Hematopoietic multipotent progenitor cell treated with erythropoietin and hydrocortisone succinate and interleukin-3 and kit ligand, for 15 days (in vitro differentiated cells): ENCODE measurements around the gene SINHCAF.
A peak's percentile ranks its signal among the peaks of the same experiment; 100 is the strongest.
"Not testable (repeated sequence)": the region's sequence is repeated elsewhere in the genome, so short reads cannot be mapped to it uniquely, and the experiment has no call there.

Source experiments
- DNase-seq: peaks from one replicate; pipeline ENCODE4 v3.0.0-alpha.2; 2015; ENCODE audit warnings: low spot score

Gene SINHCAF

DNA sequence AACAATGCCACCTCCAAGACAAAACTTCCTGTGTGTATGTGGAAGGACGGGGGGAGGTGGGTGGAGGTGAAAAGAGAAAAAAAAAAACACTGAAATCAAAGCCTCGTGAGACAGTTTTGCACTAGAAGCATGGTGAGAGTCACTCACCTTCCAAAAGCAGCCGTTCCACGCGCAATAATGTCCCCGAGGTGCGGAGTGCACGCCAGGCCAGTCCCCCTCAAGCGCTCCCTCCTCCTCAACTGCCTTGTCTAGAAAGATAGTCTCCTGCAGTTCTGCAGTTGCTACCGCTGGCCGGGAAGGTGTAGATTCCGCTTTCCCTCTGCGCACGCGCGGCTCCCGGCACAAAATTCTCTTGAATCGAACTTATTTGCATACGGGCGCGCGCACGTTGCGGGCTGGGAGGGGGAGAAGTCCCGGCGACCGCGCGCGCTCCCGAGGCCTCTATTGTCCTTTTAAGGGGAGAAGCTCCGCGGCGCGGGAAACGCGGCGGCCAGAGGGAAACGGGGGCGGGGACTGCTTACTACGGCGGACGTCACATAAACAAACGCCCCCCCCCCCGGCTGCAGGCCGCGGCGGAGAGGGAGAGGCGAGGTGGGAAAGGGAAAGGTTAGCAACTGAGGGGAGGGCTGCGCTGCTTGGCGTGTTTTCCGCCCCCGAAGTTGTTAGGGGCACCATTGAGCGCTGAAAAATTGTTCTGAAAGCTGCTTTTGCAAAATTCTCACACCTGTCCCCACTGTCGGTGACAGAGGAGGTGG, at the start of gene SINHCAF:
Gene SINHCAF, minus strand, starts transcription at position 274 of the 755 bp plus-strand sequence. CDS start 27,946 bp downstream, outside the sequence.
- peak; percentile 94 for DNase-seq

- DNase-seq: not testable (repeated sequence)
Observed at GRCh38 chr12:31375422-31375821, 49.5 kb upstream of the SINHCAF start.

- no peak for DNase-seq
Observed at GRCh38 chr12:31371256-31371620, 45.3 kb upstream of the SINHCAF start.

- no peak for DNase-seq
Observed at GRCh38 chr12:31370531-31371255, 44.7 kb upstream of the SINHCAF start.

DNA sequence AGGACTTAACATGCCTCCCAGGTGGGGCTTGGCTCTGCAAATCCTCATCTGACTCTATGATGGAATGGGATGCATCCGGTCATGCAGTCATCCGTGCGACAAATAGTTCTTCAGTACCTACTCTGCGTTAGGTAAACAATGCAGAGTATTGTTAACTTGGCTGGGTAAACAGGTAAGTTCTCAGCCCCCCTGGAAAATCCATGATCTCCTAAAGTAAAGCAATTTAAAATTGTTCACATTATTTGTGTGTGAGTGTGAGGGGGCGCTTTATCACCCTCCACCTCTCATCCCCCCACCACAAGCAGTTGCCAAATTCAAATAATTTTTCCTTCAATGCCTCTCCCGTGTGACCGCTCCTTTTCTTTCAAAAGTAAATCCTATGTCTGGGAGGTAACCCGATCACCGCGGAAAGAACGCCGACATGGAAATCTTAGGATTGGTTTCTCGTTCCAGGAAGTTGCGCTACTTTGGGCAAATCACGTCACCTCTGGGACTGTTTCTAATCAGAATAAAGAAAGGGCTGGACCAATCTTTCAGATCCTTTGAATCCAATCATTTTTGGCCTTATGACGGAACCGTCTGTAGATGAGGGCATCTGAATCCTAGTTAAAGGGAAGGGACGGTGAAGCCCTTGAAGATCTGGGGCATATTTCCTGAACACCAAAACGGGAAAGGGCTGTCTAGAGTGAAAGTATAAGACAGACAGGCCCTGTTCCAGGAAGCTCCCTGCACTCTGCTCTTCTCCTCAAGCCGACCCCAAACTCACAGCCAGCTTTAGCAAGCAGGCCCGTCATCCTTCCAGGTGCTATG, 44.0 kb upstream of the SINHCAF start:
- DNase-seq: no peak

GRCh38 chr12:31368666-31369361, 42.9 kb upstream of the SINHCAF start:
- DNase-seq: no peak

DNA sequence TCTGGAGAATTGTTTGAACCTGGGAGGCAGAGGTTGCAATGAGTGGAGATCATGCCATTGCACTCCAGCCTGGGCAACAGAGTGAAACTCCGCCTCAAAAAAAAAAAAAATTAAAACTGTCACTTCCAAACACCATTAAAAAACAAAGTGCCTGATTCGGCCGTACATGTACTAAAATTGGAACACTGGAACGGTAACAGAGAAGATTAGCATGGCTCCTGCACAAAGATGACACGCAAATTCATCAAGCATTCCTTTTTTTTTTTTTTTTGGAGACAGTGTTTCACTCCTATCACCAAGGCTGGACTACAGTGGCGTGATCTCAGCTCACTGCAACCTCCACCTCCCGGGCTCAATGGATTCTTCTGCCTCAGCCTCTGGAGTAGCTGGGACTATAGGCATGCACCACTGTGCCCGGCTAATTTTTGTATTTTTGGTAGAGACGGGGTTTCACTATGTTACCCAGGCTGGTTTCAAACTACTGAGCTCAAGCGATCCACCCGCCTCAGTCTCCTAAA, 40.2 kb upstream of the SINHCAF start:
- DNase-seq: no peak

DNA sequence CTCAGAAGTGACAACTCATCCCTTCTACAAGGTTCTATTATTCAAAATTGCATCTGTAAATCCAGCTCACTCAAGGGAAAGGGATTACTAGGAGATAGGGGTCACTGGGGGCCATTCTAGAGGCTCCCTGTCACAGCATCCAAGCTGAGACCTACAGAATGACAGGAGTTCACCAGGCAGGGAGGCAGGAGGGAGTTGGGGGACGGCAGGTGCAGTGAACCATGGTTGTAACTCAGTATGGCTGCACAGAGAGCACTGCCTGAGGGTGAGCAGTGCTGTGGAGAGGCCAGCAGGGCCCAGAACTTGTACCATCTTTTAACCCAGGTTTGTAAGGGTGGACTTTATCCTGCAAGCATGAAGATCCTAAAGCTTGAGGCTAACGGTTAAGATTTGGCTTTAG, 37.9 kb upstream of the SINHCAF start:
- DNase-seq: no peak

DNA sequence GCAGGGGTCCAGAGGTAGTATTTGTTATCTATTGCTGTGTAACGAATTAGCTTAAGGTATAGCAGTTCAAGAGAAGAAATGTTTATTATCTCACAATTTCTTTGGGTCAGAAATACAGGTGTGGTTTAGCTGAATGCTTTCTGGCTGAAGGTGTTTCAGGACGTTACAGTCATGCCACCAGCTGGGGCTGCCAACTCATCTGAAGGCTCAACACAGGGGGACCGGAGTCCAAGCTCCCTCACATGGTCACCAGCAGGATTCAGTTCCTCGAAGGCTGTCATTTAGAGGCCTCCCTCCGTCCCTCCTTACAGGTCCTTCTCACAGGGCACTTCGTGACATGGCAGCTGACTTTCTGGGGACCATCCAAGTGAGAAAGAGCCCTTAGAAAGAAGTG, 37.5 kb upstream of the SINHCAF start:
- no peak for DNase-seq

DNA sequence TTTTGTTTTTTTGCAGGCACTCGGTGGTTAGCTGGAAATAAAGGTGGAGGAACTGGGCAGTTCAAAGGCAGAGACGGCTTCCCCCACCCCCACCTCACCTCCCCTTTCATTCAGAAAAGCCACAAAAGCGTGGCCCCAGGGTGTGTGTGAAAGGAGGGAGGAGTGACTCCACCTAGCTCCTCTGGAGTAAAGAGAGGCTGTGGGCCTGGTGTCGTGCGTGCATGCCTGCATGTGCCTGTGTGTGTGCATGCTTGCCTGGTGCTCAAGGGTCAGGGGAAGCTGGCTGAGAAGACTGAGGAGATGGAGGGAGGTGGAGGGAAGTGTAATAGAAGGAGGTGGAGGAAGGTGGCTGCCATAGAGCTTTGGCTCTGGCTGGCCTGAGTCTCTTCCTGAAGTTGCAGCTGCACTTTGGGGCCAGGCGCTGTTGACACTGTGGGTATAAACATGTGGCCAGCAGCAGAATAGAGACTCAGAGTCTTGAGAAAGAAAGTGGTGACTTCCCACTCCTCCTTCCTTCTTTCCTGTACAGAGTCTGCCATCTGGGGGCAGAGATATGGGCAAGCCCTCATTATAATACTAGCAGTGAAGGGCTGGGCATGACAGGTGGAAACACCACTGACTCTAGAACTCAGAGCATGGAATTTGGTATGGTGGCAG, 36.9 kb upstream of the SINHCAF start:
- peak; percentile 14 for DNase-seq

DNA sequence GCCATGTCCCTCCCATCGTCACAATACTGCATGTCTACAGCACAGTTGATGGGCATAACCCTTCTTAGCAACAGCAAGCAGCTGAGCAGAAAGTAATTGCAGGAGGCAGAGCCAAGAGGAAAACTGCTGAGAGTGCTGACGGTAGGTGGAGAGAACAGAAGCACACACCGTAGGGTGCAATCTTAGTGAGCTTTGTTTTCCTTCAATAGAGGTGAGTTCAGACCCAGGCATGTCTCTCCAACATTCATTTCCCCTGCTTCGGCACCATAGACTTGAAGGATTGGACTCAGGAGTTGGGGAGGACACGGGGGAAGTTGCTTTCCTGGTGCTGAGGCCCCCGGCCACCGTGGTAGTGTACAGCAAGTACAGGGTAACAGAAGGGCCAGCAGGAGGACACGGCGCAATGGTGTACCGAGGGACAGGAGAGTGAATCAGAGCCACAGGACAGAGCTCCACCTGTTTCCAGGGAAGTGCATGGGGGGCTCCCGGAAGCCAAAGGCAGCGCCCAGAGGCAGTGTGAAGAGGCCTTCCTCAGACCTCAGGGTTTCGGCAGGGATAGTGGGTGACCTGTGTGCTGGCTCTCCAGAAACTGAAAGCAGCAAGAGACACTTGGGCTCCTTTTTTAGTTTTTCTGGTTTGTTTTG, 36.3 kb upstream of the SINHCAF start:
- DNase-seq: no peak

DNA sequence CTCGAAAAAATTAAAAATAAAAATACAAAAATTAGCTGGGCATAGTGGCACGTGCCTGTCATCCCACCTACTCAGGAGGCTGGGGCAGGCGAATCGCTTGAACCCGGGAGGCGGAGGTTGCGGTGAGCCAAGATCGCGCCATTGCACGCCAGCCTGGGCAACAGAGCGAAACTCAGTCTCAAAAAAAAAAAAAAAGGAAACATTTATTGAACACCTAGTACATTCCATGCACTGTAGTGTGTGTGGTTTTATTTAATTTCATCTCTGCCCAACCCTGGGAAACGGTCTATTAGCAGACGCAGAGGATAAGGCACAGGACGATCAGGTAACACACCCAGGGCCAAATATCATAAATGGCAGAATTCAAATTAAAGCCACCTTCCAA, 35.8 kb upstream of the SINHCAF start:
- no peak for DNase-seq

DNA sequence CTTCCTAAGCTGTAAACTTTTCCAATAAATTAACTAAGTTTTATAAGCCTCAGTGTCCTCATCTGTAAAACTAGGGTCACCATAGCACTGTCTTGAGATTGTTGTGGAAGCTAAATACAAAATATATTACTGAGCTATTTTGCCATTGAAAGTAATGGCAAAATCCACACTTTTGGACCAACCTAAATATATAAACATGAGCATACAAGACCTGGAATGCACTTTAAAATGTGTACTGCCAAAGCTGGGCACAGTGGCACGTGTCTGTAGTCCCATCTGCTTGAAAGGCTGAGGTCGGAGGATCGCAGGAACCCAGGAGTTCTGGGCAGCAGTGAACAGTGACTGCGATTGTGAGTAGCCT, 29.8 kb upstream of the SINHCAF start:
- no peak for DNase-seq

DNA sequence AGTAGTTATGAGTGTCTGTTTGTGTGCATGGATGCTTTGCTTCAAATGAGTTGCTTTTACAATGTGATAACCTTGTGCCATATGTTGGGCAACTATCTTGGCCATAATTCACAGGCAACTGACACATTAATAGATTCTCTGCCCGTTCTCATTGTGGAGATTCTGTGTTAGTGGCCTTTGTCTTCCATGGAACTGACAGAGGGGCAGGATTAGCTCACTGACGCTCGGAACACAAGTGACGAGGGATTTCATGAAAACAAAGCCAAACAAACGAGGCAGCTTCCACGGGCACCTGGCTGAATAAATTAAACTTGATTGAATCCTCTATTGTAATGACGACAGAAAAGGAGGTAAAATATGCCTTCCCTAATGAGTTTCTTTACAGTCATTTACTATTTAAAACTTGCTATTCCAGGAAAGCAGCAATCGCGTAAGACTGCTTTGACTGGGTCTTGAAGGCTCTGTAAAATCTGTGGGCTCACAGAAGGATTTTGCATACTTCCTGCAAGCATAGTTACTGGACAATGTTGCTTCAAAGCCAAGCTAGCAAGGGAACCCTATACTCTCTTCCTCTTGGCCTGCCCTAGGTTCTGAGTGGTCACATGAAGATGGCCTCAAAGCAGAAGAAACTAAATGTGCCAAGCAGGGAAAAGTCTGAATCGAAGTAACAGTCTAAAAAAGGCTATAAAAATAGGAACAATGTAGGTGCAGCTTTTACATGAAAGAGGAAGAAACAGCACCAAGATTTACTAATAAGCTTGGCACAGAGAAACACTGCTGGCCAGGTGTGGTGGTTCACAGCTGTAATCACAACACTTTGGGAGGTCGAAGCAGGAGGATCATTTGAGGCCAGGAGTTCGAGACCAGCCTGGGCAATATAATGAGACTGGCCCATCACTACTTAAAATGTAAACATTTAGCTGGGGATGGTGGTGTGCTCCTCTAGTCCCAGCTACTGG, 28.1 kb upstream of the SINHCAF start:
- DNase-seq: no peak

DNA sequence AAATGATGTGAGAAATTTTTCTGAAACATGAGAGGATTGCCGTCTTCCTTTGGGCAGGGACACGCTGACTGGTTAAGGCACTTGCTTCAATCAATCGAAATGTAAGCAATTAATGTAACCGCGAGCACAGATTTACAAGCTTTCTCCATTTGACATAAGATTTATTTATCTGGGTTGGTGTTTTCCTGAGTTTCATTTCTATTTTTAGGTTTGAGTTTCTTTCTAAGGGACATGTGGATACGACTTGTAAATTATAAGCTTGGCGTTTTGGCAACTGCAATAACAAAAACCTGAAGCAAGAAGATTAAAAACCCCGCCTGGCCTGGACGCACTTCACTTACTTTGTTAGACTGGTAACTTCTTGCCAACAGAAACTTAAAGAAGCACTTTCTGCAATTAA, 20.3 kb upstream of the SINHCAF start:
- DNase-seq: no peak

DNA sequence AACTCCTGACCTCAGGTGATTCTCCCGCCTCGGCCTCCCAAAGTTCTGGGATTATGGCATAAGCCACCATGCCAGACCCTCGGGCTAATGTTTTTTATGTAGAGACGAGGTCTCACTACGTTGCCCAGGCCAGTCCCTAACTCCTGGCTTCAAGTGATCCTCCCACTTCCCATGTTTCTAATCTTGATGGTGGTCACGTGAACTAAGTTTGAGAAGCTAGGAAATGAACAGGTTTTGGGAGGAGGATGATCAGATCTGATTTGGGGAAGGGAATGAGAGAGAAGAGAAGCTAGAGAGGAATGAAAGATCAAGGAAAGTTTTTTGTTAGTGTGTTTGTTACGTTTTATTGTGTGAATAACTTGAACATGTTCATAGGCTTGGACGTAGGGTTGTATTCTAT, 17.2 kb upstream of the SINHCAF start:
- no peak for DNase-seq

DNA sequence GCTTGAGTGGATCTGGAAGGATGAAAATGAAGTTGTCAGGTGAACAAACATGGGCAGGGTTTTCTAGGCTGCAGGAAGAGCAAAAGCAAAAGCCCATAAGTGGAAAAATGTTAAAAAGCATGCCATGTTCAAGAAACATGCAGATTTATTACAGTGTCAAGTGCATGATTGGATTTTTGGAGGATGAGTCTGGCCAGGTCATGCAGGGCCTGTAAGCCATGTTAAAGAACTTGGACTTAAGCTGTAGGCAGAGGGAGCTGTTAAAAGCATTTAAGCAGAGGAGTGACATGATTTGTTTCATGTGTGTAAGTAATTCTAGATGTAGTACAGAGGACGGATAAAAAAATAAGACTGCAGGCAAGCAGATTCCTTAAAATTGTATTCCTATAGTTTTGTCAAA, 16.3 kb upstream of the SINHCAF start:
- no peak for DNase-seq

GRCh38 chr12:31339831-31340622, 14.1 kb upstream of the SINHCAF start:
- DNase-seq: no peak

DNA sequence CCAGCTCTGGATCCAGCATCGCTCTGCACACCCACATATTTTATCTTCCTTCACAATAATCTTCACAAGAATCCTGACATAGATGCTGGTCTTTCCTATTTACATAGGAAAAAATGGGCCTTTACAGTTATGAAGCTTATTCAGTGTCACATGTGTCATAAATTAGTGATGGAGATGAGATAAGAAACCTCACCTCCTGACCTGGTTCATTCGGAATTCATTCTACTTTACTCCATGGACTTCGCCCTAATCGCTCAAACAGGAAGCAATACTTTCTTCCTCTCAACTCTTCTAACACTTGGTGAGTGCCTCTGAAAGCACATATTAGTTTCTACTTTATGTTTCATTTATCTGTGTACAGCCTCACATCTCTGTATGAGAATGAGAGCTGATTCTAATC, 12.0 kb upstream of the SINHCAF start:
- DNase-seq: no peak
